DOHH2 (cell line): ENCODE measurements around the gene NDRG2.

ENCODE experiments used
- H3F3A ChIP-seq: fragments of 200-600 bp; sonication (generic), shearing (Covaris generic); 2 replicates; pipeline ENCODE4 v1.6.0; 2016; ENCODE audit warnings: antibody characterized with exemption, mild to moderate bottlenecking; ENCODE audit not compliant: control insufficient read depth, insufficient read depth
- H3K27ac ChIP-seq: fragments of 200-600 bp; sonication (generic); 2 replicates; pipeline ENCODE4 v1.5.1; 2014; ENCODE audit warnings: low read depth, mild to moderate bottlenecking, low read length, moderate library complexity
- H3K27me3 ChIP-seq: fragments of 200-600 bp; sonication (generic); 2 replicates; pipeline ENCODE4 v1.6.1; 2014; ENCODE audit warnings: mild to moderate bottlenecking, low read length, mixed read lengths; ENCODE audit not compliant: control insufficient read depth
- H3K36me3 ChIP-seq: fragments of 200-600 bp; sonication (generic); 2 replicates; pipeline ENCODE4 v1.6.1; 2014; ENCODE audit warnings: mild to moderate bottlenecking, low read length, moderate library complexity, mixed read lengths; ENCODE audit not compliant: control insufficient read depth
- H3K4me1 ChIP-seq: fragments of 200-600 bp; sonication (generic); 2 replicates; pipeline ENCODE4 v1.6.1; 2014; ENCODE audit warnings: mild to moderate bottlenecking, low read length, mixed read lengths; ENCODE audit not compliant: control insufficient read depth
- H3K4me2 ChIP-seq: fragments of 200-600 bp; sonication (generic); 2 replicates; pipeline ENCODE4 v1.6.0; 2014; ENCODE audit warnings: mild to moderate bottlenecking, low read length, moderate library complexity
- H3K4me3 ChIP-seq: fragments of 200-600 bp; sonication (generic); 2 replicates; pipeline ENCODE4 v1.5.1; 2014; ENCODE audit warnings: mild to moderate bottlenecking, low read length, mixed read lengths
- H3K79me2 ChIP-seq: fragments of 200-600 bp; sonication (generic); 2 replicates; pipeline ENCODE4 v1.6.1; 2014; ENCODE audit warnings: mild to moderate bottlenecking, low read length, mixed read lengths; ENCODE audit not compliant: control insufficient read depth
- H3K9me2 ChIP-seq: fragments of 200-600 bp; sonication (generic); replicated peaks from 2 replicates; pipeline ENCODE4 v1.6.1; 2014; ENCODE audit warnings: mild to moderate bottlenecking, low read length, mixed read lengths; ENCODE audit not compliant: control insufficient read depth
- H3K9me3 ChIP-seq: fragments of 200-600 bp; sonication (generic); 2 replicates; pipeline ENCODE4 v1.6.1; 2014; ENCODE audit warnings: antibody characterized with exemption, low read length, mixed read lengths; ENCODE audit not compliant: control insufficient read depth, insufficient read depth
- H4K20me1 ChIP-seq: fragments of 200-600 bp; sonication (generic); 2 replicates; pipeline ENCODE4 v1.6.0; 2014; ENCODE audit warnings: low read depth, mild to moderate bottlenecking, antibody characterized with exemption, low read length, moderate library complexity; ENCODE audit not compliant: control insufficient read depth, insufficient read depth
- CTCF ChIP-seq: fragments of 200-600 bp; sonication (generic); IDR thresholded peaks from one replicate; pipeline ENCODE4 v1.5.1; 2014; ENCODE audit warnings: antibody characterized with exemption, mild to moderate bottlenecking, low read depth, low read length; ENCODE audit not compliant: poor library complexity, severe bottlenecking
- EZH2phosphoT487 ChIP-seq: fragments of 200-600 bp; sonication (generic); IDR thresholded peaks from 2 replicates; pipeline ENCODE4 v1.6.1; 2017; ENCODE audit warnings: borderline replicate concordance, mild to moderate bottlenecking, antibody characterized with exemption, low read length, moderate library complexity, mixed read lengths

The NDRG2 gene

DNA sequence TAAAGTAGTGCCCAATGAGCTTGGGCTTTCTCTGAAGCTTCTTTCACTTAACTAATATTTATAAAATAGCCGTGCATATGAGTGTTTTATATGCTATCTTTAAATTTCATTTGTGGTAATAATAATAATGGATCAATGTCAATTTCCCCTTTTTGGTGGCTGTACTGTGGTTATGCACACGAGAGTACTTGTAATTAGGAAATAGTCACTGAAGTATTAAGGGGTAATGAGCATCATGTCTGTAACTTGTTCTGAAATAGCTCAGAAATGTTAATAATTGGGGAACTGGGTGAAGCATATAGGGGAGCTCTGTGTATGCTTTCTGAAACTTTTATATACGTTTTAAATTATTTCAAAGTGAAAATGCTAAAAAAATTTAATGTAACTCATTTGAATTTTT, 25.7 kb upstream of the NDRG2 start:
- H3K9me3 ChIP-seq = no peaks in the 10 kb centered on the region
- no peaks in the 10 kb centered on the region for H3K79me2 ChIP-seq
- H3K9me2 ChIP-seq = no peaks in the 10 kb centered on the region
- H3K4me3 ChIP-seq = no peak overlapping the region
- no peaks in the 10 kb centered on the region for H3F3A ChIP-seq
- no peak overlapping the region for H3K4me2 ChIP-seq
- no peaks in the 10 kb centered on the region for H3K36me3 ChIP-seq
- no peak overlapping the region for H3K27ac ChIP-seq
- H4K20me1 ChIP-seq = no peaks in the 10 kb centered on the region
- H3K27me3 ChIP-seq = peaks cover 38% of the 10 kb centered on the region
- TF ChIP-seq CTCF = no peak
- no peak for TF ChIP-seq EZH2phosphoT487
- no peaks in the 10 kb centered on the region for H3K4me1 ChIP-seq

GRCh38 chr14:21049271-21049673, 24.4 kb upstream of the NDRG2 start:
- H4K20me1 ChIP-seq = no peaks in the 10 kb centered on the region
- H3K9me3 ChIP-seq = no peaks in the 10 kb centered on the region
- no peaks in the 10 kb centered on the region for H3K36me3 ChIP-seq
- H3K4me2 ChIP-seq = no peak overlapping the region
- no peaks in the 10 kb centered on the region for H3F3A ChIP-seq
- H3K27me3 ChIP-seq = peaks cover 49% of the 10 kb centered on the region
- H3K4me3 ChIP-seq = no peak overlapping the region
- no peak for TF ChIP-seq EZH2phosphoT487
- TF ChIP-seq CTCF = no peak
- H3K9me2 ChIP-seq = no peaks in the 10 kb centered on the region
- H3K4me1 ChIP-seq = no peaks in the 10 kb centered on the region
- H3K27ac ChIP-seq = no peak overlapping the region
- H3K79me2 ChIP-seq = no peaks in the 10 kb centered on the region

DNA sequence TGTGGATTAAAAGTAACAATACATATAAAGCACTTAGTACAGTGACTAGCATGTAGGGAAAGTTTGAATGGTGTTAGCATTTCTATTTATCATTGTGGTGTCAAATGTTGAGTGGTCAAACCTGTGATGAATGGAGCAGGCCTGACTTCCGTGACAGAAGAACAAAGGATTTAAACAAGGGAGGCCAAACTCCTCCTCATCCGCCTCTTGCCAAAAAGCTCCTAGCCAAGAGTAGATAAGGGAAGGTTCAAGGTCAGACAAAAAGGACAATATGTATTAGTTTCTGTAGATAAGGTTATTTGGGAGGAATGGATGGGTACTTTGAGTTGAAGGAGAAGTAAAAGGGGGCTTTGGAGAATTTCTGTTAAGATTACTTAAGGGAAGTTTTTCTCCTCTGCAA, 23.8 kb upstream of the NDRG2 start:
- peaks cover 54% of the 10 kb centered on the region for H3K27me3 ChIP-seq

More for the DNA sequence above, 23.8 kb upstream of the NDRG2 start:
- no peaks in the 10 kb centered on the region for H4K20me1 ChIP-seq
- no peaks in the 10 kb centered on the region for H3F3A ChIP-seq
- TF ChIP-seq EZH2phosphoT487 (no peak), CTCF (no peak)
- no peaks in the 10 kb centered on the region for H3K4me1 ChIP-seq
- H3K9me2 ChIP-seq = no peaks in the 10 kb centered on the region
- no peak overlapping the region for H3K4me3 ChIP-seq
- no peaks in the 10 kb centered on the region for H3K36me3 ChIP-seq
- no peak overlapping the region for H3K4me2 ChIP-seq
- H3K79me2 ChIP-seq = no peaks in the 10 kb centered on the region
- H3K9me3 ChIP-seq = no peaks in the 10 kb centered on the region
- no peak overlapping the region for H3K27ac ChIP-seq
